SK-N-MC (cell line): ENCODE results near the gene TUT7.

Experiments used
- DNase-seq: peaks from one replicate; pipeline ENCODE4 v3.0.0-alpha.2; 2011; ENCODE audit warnings: low read depth, low spot score
- H3K27ac ChIP-seq: fragments of 200-600 bp; sonication (generic); 2 replicates; pipeline ENCODE4 v1.5.1; 2016; ENCODE audit warnings: mixed run types
- H3K36me3 ChIP-seq: fragments of 200-600 bp; sonication (generic); 2 replicates; pipeline ENCODE4 v1.6.1; 2017; ENCODE audit warnings: antibody characterized with exemption, low read length, mixed read lengths; ENCODE audit not compliant: insufficient read depth
- H3K4me3 ChIP-seq: fragments of 200-600 bp; sonication (generic); 2 replicates; pipeline ENCODE4 v1.5.1; 2016
- H3K9ac ChIP-seq: fragments of 200-600 bp; sonication (generic); 2 replicates; pipeline ENCODE4 v1.8.0; 2017; ENCODE audit warnings: mixed run types, mixed read lengths; ENCODE audit not compliant: insufficient read length
- H3K9me3 ChIP-seq: fragments of 200-600 bp; sonication (generic); 2 replicates; pipeline ENCODE4 v1.6.1; 2017; ENCODE audit warnings: low read depth, mild to moderate bottlenecking, antibody characterized with exemption, low read length, moderate library complexity, mixed read lengths
- EZH2 ChIP-seq: fragments of 200-600 bp; sonication (generic); IDR thresholded peaks from one replicate; pipeline ENCODE4 v1.6.1; 2017; ENCODE audit warnings: antibody characterized with exemption
- FOXP2 ChIP-seq: optimal IDR thresholded peaks from 2 replicates; pipeline ENCODE3; 2011; ENCODE audit warnings: mild to moderate bottlenecking, moderate library complexity; ENCODE audit not compliant: insufficient read depth; ENCODE audit errors: extremely low read length, control extremely low read depth
- POLR2AphosphoS5 ChIP-seq: IDR thresholded peaks from 2 replicates; pipeline ENCODE4 v1.6.1; 2012; ENCODE audit warnings: mild to moderate bottlenecking, low read depth, low read length, borderline replicate concordance

The TUT7 gene

GRCh38 chr9:86282077-86282978 is 71.9 kb downstream of the TUT7 start, which contains the start of gene ISCA1:
Gene ISCA1 (minus strand): TSS chr9:86282538. CDS start chr9:86282458, 80 bp downstream.
- TF ChIP-seq POLR2AphosphoS5 (peak; percentile 91), EZH2 (no peak), FOXP2 (peak; percentile 65)
- peaks cover 22% of the 10 kb centered on the region for H3K36me3 ChIP-seq
- peak within 1 kb of the TSS; percentile 76; the same call in 1 of the 2 replicates for H3K27ac ChIP-seq
- no peaks in the 10 kb centered on the region for H3K9me3 ChIP-seq
- peak within 1 kb of the TSS; percentile 98 for H3K4me3 ChIP-seq
- DNase-seq = no peak
- H3K9ac ChIP-seq = peak within 1 kb of the TSS; percentile 93

- DNase-seq = no peak
- Histone ChIP-seq H3K36me3 (peaks cover 22% of the 10 kb centered on the region), H3K9ac (peak overlapping the region; percentile 93), H3K27ac (peak overlapping the region; percentile 76; the same call in 1 of the 2 replicates), H3K4me3 (peak overlapping the region; percentile 98), H3K9me3 (no peaks in the 10 kb centered on the region)
- TF ChIP-seq EZH2 (no peak), POLR2AphosphoS5 (no peak), FOXP2 (no peak)
These were observed 72.6 kb downstream of the TUT7 start for GRCh38 chr9:86281593-86282076.

GRCh38 chr9:86280580-86280979 is 73.6 kb downstream of the TUT7 start:
- H3K27ac ChIP-seq = no peak overlapping the region
- TF ChIP-seq POLR2AphosphoS5 = no peak
- TF ChIP-seq FOXP2 = no peak
- no peak for TF ChIP-seq EZH2
- H3K9ac ChIP-seq = no peak overlapping the region
- no peaks in the 10 kb centered on the region for H3K9me3 ChIP-seq
- DNase-seq = no peak
- H3K4me3 ChIP-seq = peak overlapping the region; percentile 98
- peaks cover 22% of the 10 kb centered on the region for H3K36me3 ChIP-seq

- no peak for DNase-seq
- 0 out of 2 replicates have a peak overlapping the region, but pooled peaks have one; percentile 37 for H3K27ac ChIP-seq
- no peak for TF ChIP-seq EZH2
- TF ChIP-seq FOXP2 = no peak
- TF ChIP-seq POLR2AphosphoS5 = no peak
- H3K4me3 ChIP-seq = peak overlapping the region; percentile 45
- H3K9me3 ChIP-seq = no peaks in the 10 kb centered on the region
- H3K36me3 ChIP-seq = peaks cover 22% of the 10 kb centered on the region
- H3K9ac ChIP-seq = no peak overlapping the region
These were observed 74.4 kb downstream of the TUT7 start for GRCh38 chr9:86279839-86280238.

- DNase-seq = no peak
- no peak overlapping the region for H3K9ac ChIP-seq
- H3K36me3 ChIP-seq = peaks cover 48% of the 10 kb centered on the region
- H3K9me3 ChIP-seq = no peaks in the 10 kb centered on the region
- no peak overlapping the region for H3K4me3 ChIP-seq
- 0 out of 2 replicates have a peak overlapping the region, but pooled peaks have one; percentile 26 for H3K27ac ChIP-seq
- TF ChIP-seq FOXP2 (no peak), POLR2AphosphoS5 (no peak), EZH2 (no peak)
These were observed 77.1 kb downstream of the TUT7 start for GRCh38 chr9:86277072-86277471.

- Histone ChIP-seq H3K27ac (no peak overlapping the region), H3K9me3 (no peaks in the 10 kb centered on the region; the same call in 1 of the 2 replicates), H3K4me3 (no peak overlapping the region), H3K9ac (no peak overlapping the region), H3K36me3 (peaks cover 59% of the 10 kb centered on the region)
- no peak for TF ChIP-seq POLR2AphosphoS5
- no peak for TF ChIP-seq EZH2
- no peak for TF ChIP-seq FOXP2
- no peak for DNase-seq
These were observed 78.2 kb downstream of the TUT7 start for GRCh38 chr9:86275962-86276361.

GRCh38 chr9:86274821-86275643 is 79.2 kb downstream of the TUT7 start:
- H3K9ac ChIP-seq = no peak overlapping the region
- H3K36me3 ChIP-seq = peaks cover 56% of the 10 kb centered on the region
- TF ChIP-seq POLR2AphosphoS5 (no peak), EZH2 (no peak), FOXP2 (no peak)
- H3K27ac ChIP-seq = no peak overlapping the region
- DNase-seq = no peak
- no peaks in the 10 kb centered on the region; the same call in 1 of the 2 replicates for H3K9me3 ChIP-seq
- H3K4me3 ChIP-seq = no peak overlapping the region

- Histone ChIP-seq H3K27ac (no peak overlapping the region), H3K9ac (no peak overlapping the region), H3K9me3 (no peaks in the 10 kb centered on the region; the same call in 1 of the 2 replicates), H3K4me3 (no peak overlapping the region), H3K36me3 (peaks cover 50% of the 10 kb centered on the region)
- DNase-seq = no peak
- TF ChIP-seq POLR2AphosphoS5 = no peak
- TF ChIP-seq FOXP2 = no peak
- TF ChIP-seq EZH2 = no peak
These were observed 82.0 kb downstream of the TUT7 start for GRCh38 chr9:86272221-86272620.
